Endometrium (tissue), 2 donors: ENCODE results near the gene PKNOX2.

Experiments
- FAIRE-seq: peaks from 2 replicates; lab custom pipeline; 2012; peaks lifted over from hg19 to GRCh38; lab: Jason Lieb, UNC
- donor health status: control.
- donor health status: control.

The PKNOX2 gene

GRCh38 chr11:125364121-125364826 is 199.7 kb downstream of the PKNOX2 start:
- no peak for FAIRE-seq

- FAIRE-seq: no peak
These were observed 200.8 kb downstream of the PKNOX2 start for GRCh38 chr11:125365196-125365931.

- no peak for FAIRE-seq
These were observed 203.2 kb downstream of the PKNOX2 start for GRCh38 chr11:125367710-125368109.

- no peak for FAIRE-seq
These were observed 204.2 kb downstream of the PKNOX2 start for GRCh38 chr11:125368757-125369156.

- no peak for FAIRE-seq
These were observed 205.3 kb downstream of the PKNOX2 start for GRCh38 chr11:125369808-125370207.

GRCh38 chr11:125370561-125371389 is 206.2 kb downstream of the PKNOX2 start:
- no peak for FAIRE-seq

- FAIRE-seq: no peak
These were observed 206.9 kb downstream of the PKNOX2 start for GRCh38 chr11:125371431-125371935.

- FAIRE-seq: no peak
These were observed 207.5 kb downstream of the PKNOX2 start for GRCh38 chr11:125372088-125372487.

GRCh38 chr11:125372911-125373310 is 208.4 kb downstream of the PKNOX2 start:
- no peak for FAIRE-seq

- no peak for FAIRE-seq
These were observed 209.2 kb downstream of the PKNOX2 start for GRCh38 chr11:125373426-125374391.

- FAIRE-seq: no peak
These were observed 209.8 kb downstream of the PKNOX2 start for GRCh38 chr11:125374398-125374797.

GRCh38 chr11:125375146-125375545 is 210.6 kb downstream of the PKNOX2 start:
- FAIRE-seq: no peak

- FAIRE-seq: no peak
These were observed 211.6 kb downstream of the PKNOX2 start for GRCh38 chr11:125376117-125376516.

GRCh38 chr11:125376856-125377255 is 212.3 kb downstream of the PKNOX2 start:
- no peak for FAIRE-seq

- FAIRE-seq: no peak
These were observed 213.5 kb downstream of the PKNOX2 start for GRCh38 chr11:125378083-125378482.

GRCh38 chr11:125378571-125378970 is 214.0 kb downstream of the PKNOX2 start:
- no peak for FAIRE-seq

GRCh38 chr11:125379565-125379964 is 215.0 kb downstream of the PKNOX2 start:
- FAIRE-seq: no peak

- no peak for FAIRE-seq
These were observed 215.4 kb downstream of the PKNOX2 start for GRCh38 chr11:125379981-125380380.

- FAIRE-seq: no peak
These were observed 216.3 kb downstream of the PKNOX2 start for GRCh38 chr11:125380756-125381445.

GRCh38 chr11:125381499-125382044 is 217.0 kb downstream of the PKNOX2 start:
- FAIRE-seq: no peak
